H9 (cell line): ENCODE data around the gene LCNL1. TPM values are rescaled to one million over a fixed set of nuclear protein-coding genes. Genes with fewer than 3 reads are reported as not detected.

Source experiments
- DNase-seq: peaks from one replicate; pipeline ENCODE4 v3.0.0-alpha.2; 2017
- H2AFZ ChIP-seq: one replicate; pipeline ENCODE4 v1.6.1; 2013; ENCODE audit warnings: mild to moderate bottlenecking, low read length, control low read depth, moderate library complexity
- H2AK5ac ChIP-seq: 2 replicates; pipeline ENCODE4 v1.6.1; 2013; ENCODE audit warnings: low read length, control low read depth, mixed read lengths; ENCODE audit not compliant: insufficient read length
- H2BK120ac ChIP-seq: one replicate; pipeline ENCODE4 v1.6.1; 2013; ENCODE audit warnings: low read depth, mild to moderate bottlenecking, low read length, control low read depth, inconsistent platforms; ENCODE audit not compliant: poor library complexity, severe bottlenecking
- H2BK12ac ChIP-seq: 2 replicates; pipeline ENCODE4 v1.6.1; 2013; ENCODE audit warnings: low read length, control low read depth, mixed read lengths, low read depth; ENCODE audit not compliant: insufficient read length
- H2BK15ac ChIP-seq: 2 replicates; pipeline ENCODE4 v1.6.1; 2013; ENCODE audit warnings: low read depth, low read length, control low read depth
- H2BK20ac ChIP-seq: one replicate; pipeline ENCODE4 v1.6.1; 2013; ENCODE audit warnings: low read depth, mild to moderate bottlenecking, low read length, control low read depth, inconsistent platforms; ENCODE audit not compliant: poor library complexity, severe bottlenecking
- H2BK5ac ChIP-seq: 2 replicates; pipeline ENCODE4 v1.6.1; 2013; ENCODE audit warnings: low read length, control low read depth, mixed read lengths; ENCODE audit not compliant: insufficient read length
- H3K14ac ChIP-seq: 2 replicates; pipeline ENCODE4 v1.6.1; 2013; ENCODE audit warnings: low read length, control low read depth; ENCODE audit not compliant: insufficient read depth
- H3K18ac ChIP-seq: 2 replicates; pipeline ENCODE4 v1.6.1; 2013; ENCODE audit warnings: low read depth, mild to moderate bottlenecking, mixed read lengths, low read length, control low read depth; ENCODE audit not compliant: insufficient read length
- H3K23ac ChIP-seq: 2 replicates; pipeline ENCODE4 v1.6.1; 2013; ENCODE audit warnings: low read length, control low read depth, mixed read lengths, low read depth; ENCODE audit not compliant: insufficient read length
- H3K23me2 ChIP-seq: 2 replicates; pipeline ENCODE4 v1.6.1; 2013; ENCODE audit warnings: low read depth, mild to moderate bottlenecking, mixed read lengths, low read length, control low read depth; ENCODE audit not compliant: insufficient read length, poor library complexity, severe bottlenecking
- H3K27ac ChIP-seq: 2 replicates; pipeline ENCODE4 v1.5.1; 2013; ENCODE audit warnings: low read length, control low read depth, mixed read lengths, low read depth; ENCODE audit not compliant: insufficient read length
- H3K27me3 ChIP-seq: 2 replicates; pipeline ENCODE4 v1.6.1; 2013; ENCODE audit warnings: low read length, control low read depth, inconsistent platforms; ENCODE audit not compliant: insufficient read depth
- H3K4ac ChIP-seq: 2 replicates; pipeline ENCODE4 v1.6.1; 2013; ENCODE audit warnings: low read depth, mild to moderate bottlenecking, control low read depth, inconsistent platforms, low read length, moderate library complexity
- H3K4me1 ChIP-seq: 2 replicates; pipeline ENCODE4 v1.6.1; 2013; ENCODE audit warnings: low read length, control low read depth, inconsistent platforms; ENCODE audit not compliant: insufficient read depth
- H3K4me2 ChIP-seq: 2 replicates; pipeline ENCODE4 v1.6.1; 2013; ENCODE audit warnings: low read length, control low read depth, mixed read lengths; ENCODE audit not compliant: insufficient read length, insufficient read depth
- H3K56ac ChIP-seq: 2 replicates; pipeline ENCODE4 v1.6.1; 2013; ENCODE audit warnings: low read depth, mild to moderate bottlenecking, mixed read lengths, low read length, control low read depth; ENCODE audit not compliant: insufficient read length
- H3K79me1 ChIP-seq: 2 replicates; pipeline ENCODE4 v1.6.1; 2013; ENCODE audit warnings: low read depth, mild to moderate bottlenecking, moderate library complexity, low read length, control low read depth, inconsistent platforms; ENCODE audit not compliant: insufficient read depth, poor library complexity, severe bottlenecking
- H3K79me2 ChIP-seq: 2 replicates; pipeline ENCODE4 v1.6.1; 2013; ENCODE audit warnings: low read length, control low read depth, inconsistent platforms; ENCODE audit not compliant: insufficient read depth
- H3K9ac ChIP-seq: 2 replicates; pipeline ENCODE4 v1.6.1; 2013; ENCODE audit warnings: low read length, control low read depth, mixed read lengths; ENCODE audit not compliant: insufficient read length; ENCODE audit errors: extremely low read depth
- H3K9me3 ChIP-seq: one replicate; pipeline ENCODE4 v1.6.1; 2013; ENCODE audit warnings: low read depth, low read length, inconsistent platforms; ENCODE audit not compliant: control insufficient read depth
- H3T11ph ChIP-seq: one replicate; pipeline ENCODE4 v1.6.1; 2013; ENCODE audit warnings: mild to moderate bottlenecking, low read length, control low read depth, inconsistent platforms
- H4K20me1 ChIP-seq: one replicate; pipeline ENCODE4 v1.6.1; 2013; ENCODE audit not compliant: control insufficient read depth, insufficient read length, insufficient read depth
- H4K5ac ChIP-seq: 2 replicates; pipeline ENCODE4 v1.6.1; 2013; ENCODE audit warnings: low read depth, mild to moderate bottlenecking, mixed read lengths, low read length, control low read depth; ENCODE audit not compliant: insufficient read length
- H4K8ac ChIP-seq: replicated peaks from 2 replicates; pipeline ENCODE4 v1.6.1; 2013; ENCODE audit warnings: low read length, control low read depth, mixed read lengths, low read depth; ENCODE audit not compliant: insufficient read length
- H4K91ac ChIP-seq: 2 replicates; pipeline ENCODE4 v1.6.1; 2013; ENCODE audit warnings: low read depth, mild to moderate bottlenecking, moderate library complexity, mixed read lengths, low read length, control low read depth; ENCODE audit not compliant: insufficient read length
- H3K27ac Mint-ChIP-seq, 3 experiments: 2 replicates in 2 of 3; 3 replicates in 1 of 3; pipeline ENCODE4 v1.8.0; 2020 to 2021; ENCODE audit warnings: mixed read lengths in 3 of 3, mild to moderate bottlenecking in 1 of 3, moderate library complexity in 1 of 3
- H3K27me3 Mint-ChIP-seq: 2 replicates; pipeline ENCODE4 v1.8.0; 2021; ENCODE audit warnings: low read depth, mild to moderate bottlenecking, moderate library complexity, mixed read lengths
- H3K36me3 Mint-ChIP-seq, 3 experiments: 2 replicates in 2 of 3; 3 replicates in 1 of 3; pipeline ENCODE4 v1.8.0; 2020 to 2021; ENCODE audit warnings: low read depth in 3 of 3, mixed read lengths in 3 of 3; ENCODE audit not compliant: insufficient read depth in 1 of 3
- H3K4me1 Mint-ChIP-seq, 2 experiments: 2 replicates each; pipeline ENCODE4 v1.8.0; 2020; ENCODE audit warnings: mixed read lengths in 2 of 2
- H3K4me3 Mint-ChIP-seq, 2 experiments: 2 replicates in 1 of 2; 3 replicates in 1 of 2; pipeline ENCODE4 v1.8.0; 2020 to 2021; ENCODE audit warnings: mild to moderate bottlenecking in 2 of 2, mixed read lengths in 2 of 2, moderate library complexity in 1 of 2
- H3K9me3 Mint-ChIP-seq, 2 experiments: 2 replicates in 1 of 2; 3 replicates in 1 of 2; pipeline ENCODE4 v1.8.0; 2020; ENCODE audit warnings: mild to moderate bottlenecking in 2 of 2, mixed read lengths in 2 of 2, moderate library complexity in 1 of 2
- WGBS: extraction: QIAGEN DNeasy Blood & Tissue Kit; methylation state at CpG from one replicate; pipeline ENCODE4 v1.1.7; 2013; ENCODE audit warnings: missing lambda C conversion rate, low lambda C conversion rate, mixed read lengths; ENCODE audit not compliant: insufficient read length; ENCODE audit errors: extremely low coverage; 5-methylcytosine and 5-hydroxymethylcytosine counted together
- total RNA-seq: library from RNA; stranded (reverse); gene quantifications from 2 replicates; pipeline ENCODE4 v1.2.1, GENCODE V29; 2021
- TF ChIP-seq, protein P1 (sequence below): fragments of 200-600 bp; sonication (generic); conservative IDR thresholded peaks from 3 replicates; pipeline ENCODE4 v1.8.0; 2021; ENCODE audit warnings: antibody characterized with exemption, mild to moderate bottlenecking

LCNL1 gene
- total RNA-seq, 1 experiment from 2014 or later: 0.20 TPM

GRCh38 chr9:136991993-136992818, 9.4 kb downstream of the LCNL1 start, which contains the start of gene PAXX:
Gene PAXX (plus strand): TSS chr9:136992422. CDS start chr9:136992444, 22 bp downstream.
- Histone ChIP-seq H3T11ph (no peak within 1 kb of the TSS), H3K79me1 (no peaks in the 10 kb centered on the region), H2BK20ac (no peak within 1 kb of the TSS), H2BK12ac (no peak within 1 kb of the TSS), H3K9me3 (no peaks in the 10 kb centered on the region), H4K5ac (no peak within 1 kb of the TSS), H2AK5ac (no peak within 1 kb of the TSS), H2BK120ac (no peak within 1 kb of the TSS), H3K27me3 (no peaks in the 10 kb centered on the region), H4K20me1 (no peaks in the 10 kb centered on the region), H3K23me2 (peaks cover 6% of the 10 kb centered on the region), H3K23ac (no peak within 1 kb of the TSS), H3K27ac (no peak within 1 kb of the TSS), H4K8ac (no peak within 1 kb of the TSS), H2BK15ac (no peak within 1 kb of the TSS), H3K4ac (no peak within 1 kb of the TSS), H3K4me2 (peak within 1 kb of the TSS; percentile 66), H2BK5ac (no peak within 1 kb of the TSS), H3K14ac (0 out of 2 replicates have a peak within 1 kb of the TSS, but pooled peaks have one; percentile 29), H3K56ac (no peak within 1 kb of the TSS), H3K4me1 (no peaks in the 10 kb centered on the region), H3K79me2 (no peaks in the 10 kb centered on the region), H3K18ac (no peak within 1 kb of the TSS), H3K9ac (peak within 1 kb of the TSS; percentile 40), H4K91ac (no peak within 1 kb of the TSS), H2AFZ (no peak within 1 kb of the TSS)
- H3K9me3 Mint-ChIP-seq: peaks cover 9 to 10% of the 10 kb centered on the region in 2 experiments; a peak in 3 of 5 replicates
- WGBS: no CpG with 5 or more reads among the region's 92 CpGs
- H3K36me3 Mint-ChIP-seq: peaks cover 2 to 8% (median 2%) of the 10 kb centered on the region in 3 experiments; a peak in 5 of 7 replicates
- H3K27ac Mint-ChIP-seq: no peak within 1 kb of the TSS
- peaks cover 26% of the 10 kb centered on the region for H3K27me3 Mint-ChIP-seq
- peaks cover 6 to 7% of the 10 kb centered on the region in 2 experiments for H3K4me1 Mint-ChIP-seq
- peak; percentile 93 for DNase-seq
- TF ChIP-seq, protein P1, sequence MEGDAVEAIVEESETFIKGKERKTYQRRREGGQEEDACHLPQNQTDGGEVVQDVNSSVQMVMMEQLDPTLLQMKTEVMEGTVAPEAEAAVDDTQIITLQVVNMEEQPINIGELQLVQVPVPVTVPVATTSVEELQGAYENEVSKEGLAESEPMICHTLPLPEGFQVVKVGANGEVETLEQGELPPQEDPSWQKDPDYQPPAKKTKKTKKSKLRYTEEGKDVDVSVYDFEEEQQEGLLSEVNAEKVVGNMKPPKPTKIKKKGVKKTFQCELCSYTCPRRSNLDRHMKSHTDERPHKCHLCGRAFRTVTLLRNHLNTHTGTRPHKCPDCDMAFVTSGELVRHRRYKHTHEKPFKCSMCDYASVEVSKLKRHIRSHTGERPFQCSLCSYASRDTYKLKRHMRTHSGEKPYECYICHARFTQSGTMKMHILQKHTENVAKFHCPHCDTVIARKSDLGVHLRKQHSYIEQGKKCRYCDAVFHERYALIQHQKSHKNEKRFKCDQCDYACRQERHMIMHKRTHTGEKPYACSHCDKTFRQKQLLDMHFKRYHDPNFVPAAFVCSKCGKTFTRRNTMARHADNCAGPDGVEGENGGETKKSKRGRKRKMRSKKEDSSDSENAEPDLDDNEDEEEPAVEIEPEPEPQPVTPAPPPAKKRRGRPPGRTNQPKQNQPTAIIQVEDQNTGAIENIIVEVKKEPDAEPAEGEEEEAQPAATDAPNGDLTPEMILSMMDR: no peak
- H3K4me3 Mint-ChIP-seq: peak within 1 kb of the TSS; percentile 81 to 89
